Lung microvascular endothelial cell (primary cell): Measurements from ENCODE around the gene TF. TPM values are rescaled to one million over a fixed set of nuclear protein-coding genes. Genes with fewer than 3 reads are reported as not detected.

Source experiments
- DNase-seq, 2 donors: peaks; one replicate each; pipeline versions ENCODE4 v3.0.0 to v3.0.0-alpha.2; 2010; ENCODE audit warnings: low read depth in 2 of 2
- total RNA-seq: library from RNA; depleted of rRNA; stranded (reverse); fragments of >200 nt; gene quantifications from 2 replicates; pipeline ENCODE4 v1.2.1, GENCODE V29; 2014

TF gene
- total RNA-seq, 1 donor from 2014 or later = 0.20 TPM

DNA sequence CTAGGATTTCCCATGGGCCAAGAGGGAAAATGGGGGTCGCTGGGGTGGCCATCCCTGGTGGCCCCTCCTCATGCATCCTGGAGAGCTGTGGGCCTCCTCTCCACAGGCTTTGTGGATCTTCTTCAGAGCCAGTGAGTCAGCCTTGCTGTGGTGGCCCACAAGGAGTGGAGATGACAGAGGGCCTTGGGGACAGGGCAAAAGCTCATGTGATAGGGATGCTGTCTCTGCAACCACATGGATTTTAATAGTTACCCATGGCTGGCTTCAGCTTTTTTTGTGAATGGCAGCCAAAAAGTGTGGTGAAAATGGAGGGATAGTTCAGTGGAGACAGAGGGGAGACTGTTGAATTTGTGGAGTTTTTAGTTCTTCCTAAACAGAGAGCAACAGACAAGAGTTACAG lies 1.2 kb downstream of the TF start:
- DNase-seq = no peak

DNA sequence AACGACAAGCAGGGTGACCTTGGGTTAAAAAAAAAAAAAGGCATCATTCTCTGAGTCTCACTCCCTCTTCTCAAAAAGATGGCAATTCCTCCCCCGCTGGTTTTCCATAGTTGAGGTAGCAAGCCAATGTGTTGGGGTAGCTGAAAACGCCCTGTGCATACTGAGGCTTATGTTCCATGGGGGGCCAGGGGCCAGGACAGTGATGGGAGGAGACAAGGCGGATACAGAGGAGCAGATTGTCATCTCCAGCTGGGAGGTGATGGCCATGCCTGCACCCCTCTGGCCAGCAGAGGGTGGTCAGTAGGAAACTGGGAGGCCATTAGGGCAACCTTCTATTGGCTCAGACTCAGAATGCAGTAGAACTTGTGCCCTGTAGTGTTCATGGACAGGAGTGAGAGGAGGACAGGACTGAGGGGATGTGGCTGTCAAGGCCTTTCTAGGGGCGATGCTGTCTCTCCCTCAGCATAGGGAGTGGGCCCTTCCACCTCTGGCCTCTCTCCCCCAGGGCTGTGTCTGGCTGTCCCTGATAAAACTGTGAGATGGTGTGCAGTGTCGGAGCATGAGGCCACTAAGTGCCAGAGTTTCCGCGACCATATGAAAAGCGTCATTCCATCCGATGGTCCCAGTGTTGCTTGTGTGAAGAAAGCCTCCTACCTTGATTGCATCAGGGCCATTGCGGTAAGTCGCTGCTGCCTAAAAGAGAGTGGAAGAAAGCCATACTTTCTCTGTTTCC lies 1.9 kb downstream of the TF start:
- DNase-seq = no peak

DNA sequence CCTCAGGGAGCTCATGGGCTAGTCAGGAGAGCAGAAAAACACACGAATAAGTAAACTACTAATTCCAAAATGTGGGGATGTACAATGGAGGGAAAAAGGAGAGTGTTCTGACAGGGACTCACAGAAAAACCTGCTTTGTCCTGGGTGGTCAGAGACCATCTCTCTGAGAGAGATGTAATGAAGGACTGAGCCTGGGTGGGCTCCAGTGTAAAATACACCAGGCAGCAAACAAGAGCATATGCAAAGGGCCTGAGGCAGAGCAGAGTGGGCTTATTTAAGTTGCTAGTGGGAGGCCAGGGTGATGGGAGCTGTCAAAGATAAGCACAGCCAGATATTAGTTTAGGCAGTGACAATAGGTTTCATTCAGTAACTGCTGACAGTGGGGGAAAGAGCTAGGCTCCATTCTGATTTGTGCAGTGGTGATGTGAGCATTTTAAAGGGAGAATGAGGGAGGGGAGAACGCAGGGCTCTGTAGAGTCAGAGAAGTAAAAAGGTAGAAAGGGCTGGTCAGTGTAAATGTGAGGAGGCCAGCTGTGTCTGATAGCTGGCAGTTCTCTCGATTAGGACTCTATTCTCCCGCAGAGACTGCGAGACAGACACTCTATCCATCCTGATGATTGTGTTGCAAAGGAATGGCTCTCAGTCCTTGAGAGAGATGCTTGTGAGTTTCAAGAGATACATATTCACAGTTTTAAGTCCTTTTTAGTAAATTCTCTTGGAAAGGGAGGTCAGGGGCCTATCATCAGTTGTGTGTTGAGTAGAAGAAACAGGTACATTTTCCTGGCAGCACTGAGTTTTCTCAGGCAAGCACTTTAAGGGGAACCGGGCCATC lies 3.5 kb downstream of the TF start:
- DNase-seq = no peak

DNA sequence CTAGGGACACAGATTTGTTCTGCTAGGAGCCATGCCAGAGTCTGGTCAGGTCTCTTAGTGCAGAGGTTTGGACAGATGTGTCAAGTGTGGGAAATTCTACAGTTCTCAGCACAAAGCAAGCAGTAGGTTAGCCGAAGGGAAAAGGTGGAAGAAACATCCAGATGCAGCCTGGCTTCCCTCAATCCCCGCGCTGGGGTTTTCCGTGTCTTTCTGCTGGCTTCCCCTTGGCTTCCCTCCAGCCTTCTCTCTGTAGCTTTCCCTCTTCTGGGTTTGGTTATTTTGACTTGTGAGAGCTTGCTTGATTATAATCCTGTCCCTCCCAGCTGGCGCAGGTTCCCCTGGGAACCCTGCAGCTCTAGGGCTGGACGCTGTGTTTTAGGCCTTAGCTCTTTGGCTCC lies 4.1 kb downstream of the TF start:
- no peak for DNase-seq

DNA sequence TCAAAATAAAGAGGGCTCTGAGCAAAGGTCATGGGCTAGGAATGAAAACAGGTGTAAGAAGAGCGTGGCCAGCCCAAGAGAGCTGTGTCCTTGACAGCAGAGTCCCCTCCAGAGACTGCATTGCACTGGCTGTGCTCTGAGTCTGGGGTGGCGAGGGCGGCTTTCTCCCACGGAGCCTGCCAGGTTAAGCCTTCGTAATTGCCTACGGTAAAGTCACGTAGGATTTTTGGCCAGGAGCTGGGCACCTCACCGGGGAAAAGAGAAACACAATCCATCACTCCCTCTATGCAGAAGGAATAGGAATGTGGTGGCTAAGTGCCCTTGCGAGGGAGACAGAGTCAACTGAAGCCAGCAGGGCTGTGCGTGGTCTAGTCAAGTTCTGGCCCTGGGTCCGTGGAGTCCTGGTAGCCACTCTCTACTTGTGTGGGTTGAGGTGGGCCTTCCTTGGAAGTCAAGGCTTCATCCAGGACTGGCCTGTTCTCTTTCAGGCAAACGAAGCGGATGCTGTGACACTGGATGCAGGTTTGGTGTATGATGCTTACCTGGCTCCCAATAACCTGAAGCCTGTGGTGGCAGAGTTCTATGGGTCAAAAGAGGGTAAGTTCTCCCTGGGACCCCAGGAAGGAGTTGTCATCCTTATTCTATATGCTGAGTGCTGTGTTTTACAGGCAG lies 7.0 kb downstream of the TF start:
- DNase-seq = no peak

DNA sequence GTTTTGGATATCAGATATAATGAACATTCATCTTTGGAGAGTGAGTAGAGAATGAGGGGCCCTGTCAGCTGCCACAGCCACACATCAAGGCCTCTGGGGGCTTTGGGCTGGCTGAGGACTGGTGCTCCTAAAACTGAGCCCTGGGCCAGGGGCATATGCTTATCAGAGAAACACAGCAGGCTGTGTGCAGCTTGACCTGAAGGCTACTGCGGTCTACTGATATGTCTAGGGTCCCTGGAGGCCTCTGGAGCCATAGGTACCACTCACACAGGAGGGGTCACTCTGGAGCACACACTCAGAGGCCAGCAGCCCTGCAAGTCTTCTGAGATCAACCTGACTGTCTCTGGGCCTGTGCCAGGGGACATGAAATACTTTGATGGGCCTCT lies 7.6 kb downstream of the TF start:
- no peak for DNase-seq

DNA sequence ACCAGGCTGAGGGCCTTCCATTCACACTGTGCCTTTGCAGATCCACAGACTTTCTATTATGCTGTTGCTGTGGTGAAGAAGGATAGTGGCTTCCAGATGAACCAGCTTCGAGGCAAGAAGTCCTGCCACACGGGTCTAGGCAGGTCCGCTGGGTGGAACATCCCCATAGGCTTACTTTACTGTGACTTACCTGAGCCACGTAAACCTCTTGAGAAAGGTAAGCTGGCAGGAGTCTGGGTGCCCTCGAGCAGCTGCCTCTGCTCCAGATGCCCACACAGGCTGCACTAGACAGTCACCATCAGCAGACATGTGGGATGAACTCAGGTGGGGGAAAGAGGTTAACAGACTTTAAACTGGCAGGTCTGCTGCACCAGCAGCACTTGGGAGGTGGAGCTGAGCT lies 8.3 kb downstream of the TF start:
- no peak for DNase-seq

DNA sequence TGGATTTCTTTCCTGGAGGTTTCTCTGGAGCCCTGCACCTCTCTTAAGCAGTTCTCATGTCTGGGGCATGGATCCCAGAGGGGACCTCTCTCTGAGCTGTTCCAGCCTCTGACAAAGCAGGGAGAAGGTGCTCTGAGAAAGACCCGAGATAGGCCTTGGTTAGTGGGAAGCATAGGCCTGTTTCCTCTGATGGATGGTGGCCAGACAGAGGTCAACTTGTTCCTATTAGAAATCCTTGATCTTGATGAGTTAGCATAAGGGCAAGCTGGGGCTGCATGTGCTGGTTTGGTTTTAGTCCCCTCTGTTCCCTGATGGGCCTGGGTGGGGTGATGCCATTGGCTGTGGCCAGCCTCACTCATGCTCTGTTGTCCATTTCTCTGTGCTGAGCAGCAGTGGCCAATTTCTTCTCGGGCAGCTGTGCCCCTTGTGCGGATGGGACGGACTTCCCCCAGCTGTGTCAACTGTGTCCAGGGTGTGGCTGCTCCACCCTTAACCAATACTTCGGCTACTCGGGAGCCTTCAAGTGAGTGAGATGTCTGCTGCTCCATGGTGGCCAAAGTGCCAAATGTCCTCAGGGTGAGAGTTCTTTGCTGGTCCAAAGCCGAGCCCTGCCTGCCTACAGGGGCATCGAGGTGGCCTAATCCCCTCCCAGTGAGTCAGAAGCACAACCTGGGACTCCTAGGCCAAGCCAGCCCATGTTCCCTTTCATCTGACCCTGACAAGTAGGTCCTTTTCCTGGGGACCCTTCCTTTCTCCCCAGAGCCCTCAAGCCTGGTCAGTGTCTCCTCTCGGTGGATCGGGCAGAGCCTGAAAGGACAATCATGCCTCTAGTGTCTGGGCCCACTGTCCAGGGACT lies 9.0 kb downstream of the TF start:
- no peak for DNase-seq

DNA sequence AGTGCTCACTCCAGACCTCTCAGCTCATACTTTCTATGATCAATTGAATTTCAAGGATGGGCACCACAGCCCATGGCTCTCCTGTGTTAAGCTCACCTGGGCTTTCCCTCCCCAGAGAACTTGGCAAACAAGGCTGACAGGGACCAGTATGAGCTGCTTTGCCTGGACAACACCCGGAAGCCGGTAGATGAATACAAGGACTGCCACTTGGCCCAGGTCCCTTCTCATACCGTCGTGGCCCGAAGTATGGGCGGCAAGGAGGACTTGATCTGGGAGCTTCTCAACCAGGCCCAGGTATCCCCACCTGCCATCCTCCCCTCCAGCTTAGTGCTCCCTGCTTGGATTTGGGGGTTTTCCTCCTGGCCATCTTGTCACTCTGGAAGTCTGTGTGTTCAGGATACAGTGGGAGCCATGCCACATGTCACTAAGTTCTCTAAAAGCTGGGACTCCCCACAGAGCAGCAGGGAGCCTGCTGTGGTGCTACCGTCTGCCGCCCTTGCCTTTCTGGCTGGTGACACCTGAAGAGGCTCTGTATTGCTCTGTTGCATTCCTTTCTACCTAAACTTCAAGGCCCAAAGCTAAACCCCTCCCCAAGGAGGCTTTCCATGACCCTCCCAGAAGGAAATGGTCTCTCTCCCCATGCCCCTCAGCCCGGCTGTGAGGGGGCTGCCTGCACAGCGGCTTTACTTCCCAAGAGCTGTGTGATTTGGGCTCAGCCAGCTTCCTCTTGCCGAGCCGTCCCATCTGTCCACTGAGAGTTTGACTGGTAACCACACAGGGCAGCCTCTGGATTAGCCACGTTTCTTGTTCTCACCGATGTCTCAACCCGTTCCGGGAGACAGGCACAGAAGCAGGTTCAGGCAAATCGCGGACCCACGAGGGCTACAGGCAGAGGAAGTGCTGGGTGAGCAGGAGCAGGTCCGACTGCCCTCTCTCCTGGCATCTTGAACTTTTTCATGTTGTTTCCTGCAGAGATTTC lies 10.8 kb downstream of the TF start:
- no peak for DNase-seq

DNA sequence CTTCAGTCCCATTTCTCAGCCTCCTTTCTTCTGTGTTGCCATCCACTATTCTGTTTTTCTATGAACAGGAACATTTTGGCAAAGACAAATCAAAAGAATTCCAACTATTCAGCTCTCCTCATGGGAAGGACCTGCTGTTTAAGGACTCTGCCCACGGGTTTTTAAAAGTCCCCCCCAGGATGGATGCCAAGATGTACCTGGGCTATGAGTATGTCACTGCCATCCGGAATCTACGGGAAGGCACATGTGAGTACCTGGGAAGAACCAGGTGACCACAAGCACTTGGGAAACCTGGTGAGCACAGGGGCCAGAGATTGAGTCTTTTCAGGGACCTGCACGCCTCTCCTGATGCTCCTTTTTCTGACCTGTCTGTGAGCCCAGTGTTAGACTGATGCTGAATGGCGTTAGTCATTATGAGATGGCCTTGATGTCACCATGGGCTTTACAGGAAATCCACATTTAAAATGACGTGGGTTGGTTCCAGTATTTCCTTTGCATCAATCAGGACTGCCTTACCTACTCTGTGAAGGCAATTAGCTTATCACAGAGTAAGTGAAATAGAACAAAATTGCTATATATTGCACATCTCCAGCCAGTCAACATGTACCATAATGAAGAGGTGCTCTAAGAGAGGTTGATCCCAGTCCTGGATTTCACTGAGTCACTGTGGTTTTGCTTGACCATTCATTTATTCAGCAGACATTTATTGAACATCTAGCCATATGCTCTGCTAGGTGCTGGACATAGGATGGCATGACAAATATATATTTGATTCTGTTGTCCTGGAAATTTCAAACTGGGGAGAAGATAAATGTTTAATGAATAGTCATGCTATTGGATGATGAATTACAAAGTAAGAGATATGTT lies 11.7 kb downstream of the TF start:
- no peak for DNase-seq

DNA sequence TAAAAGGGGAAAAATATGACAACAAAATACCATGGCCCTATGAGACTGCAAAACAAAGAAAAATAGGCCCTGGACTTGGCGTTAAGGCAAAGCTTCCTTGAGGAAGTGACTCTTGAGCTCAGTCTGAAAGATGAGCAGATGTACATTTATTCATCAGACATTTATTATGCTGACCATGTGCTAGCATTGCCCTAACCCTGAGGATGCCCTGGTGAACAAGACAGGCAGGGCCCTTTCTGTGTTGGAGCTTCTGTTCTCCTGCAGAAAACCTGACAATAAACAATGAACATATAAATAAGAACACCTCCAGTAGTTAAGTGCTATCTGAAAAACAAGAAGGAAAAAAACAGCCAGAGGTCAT lies 12.4 kb downstream of the TF start:
- DNase-seq = no peak

DNA sequence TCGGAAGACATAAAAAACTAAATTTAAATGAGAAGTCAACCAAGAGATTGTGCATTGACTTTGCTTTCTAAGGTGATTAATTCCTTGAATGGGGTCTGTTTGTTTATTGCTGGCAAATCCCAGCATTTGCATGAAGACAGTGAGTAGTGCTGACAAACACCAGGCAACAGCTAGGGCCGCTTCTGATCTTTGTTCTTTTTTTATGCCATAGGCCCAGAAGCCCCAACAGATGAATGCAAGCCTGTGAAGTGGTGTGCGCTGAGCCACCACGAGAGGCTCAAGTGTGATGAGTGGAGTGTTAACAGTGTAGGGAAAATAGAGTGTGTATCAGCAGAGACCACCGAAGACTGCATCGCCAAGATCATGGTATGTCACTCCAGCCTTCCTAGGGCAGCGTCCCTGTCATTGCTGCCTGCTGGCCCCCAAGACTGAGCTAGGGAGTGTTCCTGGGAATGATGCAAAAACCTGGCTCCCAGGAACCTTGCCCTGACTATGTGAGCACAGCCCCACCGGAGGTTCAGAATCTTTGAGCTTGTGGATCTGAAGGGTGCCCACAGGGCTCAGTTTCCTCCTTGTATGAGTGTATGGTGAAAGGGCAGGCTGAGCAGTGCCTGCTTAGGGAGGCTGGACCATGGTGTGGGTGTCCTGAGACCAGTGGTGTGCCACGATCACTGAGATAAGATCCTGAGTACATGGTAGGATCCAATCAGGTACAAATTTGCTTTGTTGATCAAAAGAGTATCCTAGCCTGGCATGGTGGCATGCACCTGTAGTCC lies 13.0 kb downstream of the TF start:
- DNase-seq = no peak

DNA sequence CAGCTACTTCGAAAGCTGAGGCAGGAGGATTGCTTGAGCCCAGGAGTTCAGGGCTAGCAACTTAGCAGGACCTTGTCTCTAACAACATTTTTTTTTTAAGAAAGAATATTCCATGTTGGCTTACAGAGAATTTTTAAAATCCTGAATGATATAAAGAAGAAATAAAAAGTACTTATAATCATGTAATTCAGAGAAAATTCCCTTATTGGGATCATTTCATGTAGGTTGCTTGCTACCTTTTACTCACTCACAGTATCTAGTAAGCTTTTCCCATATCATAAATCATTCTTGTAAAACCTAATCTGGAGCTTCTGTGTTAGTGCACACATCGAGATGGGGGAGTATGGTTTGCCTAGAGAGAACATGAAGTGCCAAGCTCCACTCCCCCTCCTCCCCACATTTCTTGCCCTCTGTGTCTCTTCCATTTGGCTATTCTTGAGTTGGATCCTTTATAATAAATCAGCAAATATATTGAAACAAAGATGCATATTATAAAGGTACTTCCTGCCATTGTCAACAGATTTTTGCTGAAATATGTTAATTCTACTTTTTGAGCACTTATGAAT lies 13.6 kb downstream of the TF start:
- no peak for DNase-seq

DNA sequence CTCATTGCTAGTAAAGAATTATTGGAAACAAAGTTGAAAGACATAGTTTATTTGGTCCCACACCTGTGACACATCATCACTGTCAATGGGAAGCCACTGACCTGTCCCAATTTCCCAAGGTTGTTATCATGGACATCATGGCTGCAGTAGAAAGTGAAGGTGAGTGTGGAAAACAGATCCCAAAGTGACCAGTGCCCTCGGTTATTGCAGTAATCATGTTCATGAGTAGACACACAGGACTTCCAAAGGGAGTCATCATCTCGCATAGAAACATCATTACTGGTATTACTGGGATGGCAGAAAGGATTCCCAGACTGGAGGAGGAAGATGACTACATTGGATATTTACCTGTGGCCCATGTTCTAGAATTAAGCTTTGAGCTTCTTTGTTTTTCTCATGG lies 14.7 kb downstream of the TF start:
- no peak for DNase-seq

DNA sequence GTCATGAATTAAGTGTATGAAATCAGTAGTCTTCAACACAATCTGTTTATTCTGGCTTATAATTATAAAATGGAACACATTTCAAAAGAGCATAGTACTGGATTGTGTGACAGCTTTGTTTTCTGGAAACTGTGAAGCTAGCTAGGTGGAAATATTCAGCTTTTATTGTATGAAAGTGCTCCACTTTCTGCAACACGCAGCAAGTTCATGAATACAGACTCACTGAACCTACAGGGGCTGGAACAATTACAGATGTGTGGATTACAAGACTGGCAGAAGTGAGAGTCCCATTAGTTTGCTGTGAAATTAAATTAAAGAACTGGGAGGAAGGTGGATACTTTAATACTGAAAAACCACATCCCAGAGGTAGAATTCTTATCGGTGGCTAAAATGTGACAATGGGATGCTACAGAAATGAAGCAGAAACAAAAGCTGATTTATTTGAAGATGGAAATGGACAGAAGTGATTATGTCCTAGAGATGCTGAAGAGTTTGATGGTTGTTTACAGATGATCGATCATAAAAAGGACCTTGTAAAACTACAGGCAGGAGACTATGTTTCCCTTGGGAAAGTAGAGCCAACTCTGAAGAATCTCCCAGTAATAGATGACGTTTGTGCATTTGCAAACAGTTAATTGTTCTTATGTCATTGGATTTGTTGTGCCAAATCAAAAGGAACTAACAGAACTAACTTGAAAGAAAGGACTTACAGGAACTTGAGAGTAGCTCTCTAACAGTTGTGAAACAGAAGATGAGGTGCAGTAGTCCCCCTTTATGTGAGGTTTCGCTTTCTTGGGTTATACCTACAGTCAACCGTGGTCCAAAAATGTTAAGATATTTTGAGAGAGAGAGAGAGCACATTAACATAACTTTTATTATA lies 15.7 kb downstream of the TF start:
- no peak for DNase-seq

DNA sequence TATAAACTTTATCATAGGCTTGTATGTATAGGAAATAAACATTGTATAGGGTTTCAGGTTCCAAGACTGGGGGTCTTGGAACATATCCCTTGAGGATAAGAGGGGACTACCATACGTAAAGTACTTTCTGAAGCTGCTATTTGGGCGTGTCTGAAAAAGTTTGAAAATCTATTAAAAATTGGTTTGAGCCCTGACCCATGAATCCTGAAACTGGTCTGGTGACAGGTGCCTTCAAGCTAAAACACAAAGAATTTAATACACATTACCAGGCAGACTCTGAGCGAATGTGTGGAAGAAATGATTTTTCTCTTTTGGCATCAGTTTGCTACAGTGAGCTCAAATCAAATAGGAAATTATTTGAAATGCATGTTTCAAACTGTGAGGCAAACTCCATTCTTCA lies 16.3 kb downstream of the TF start:
- DNase-seq = no peak
